Left cardiac atrium (tissue), 4 donors: Measurements from ENCODE around the gene RASSF8. TPM values are rescaled to one million over a fixed set of nuclear protein-coding genes. Genes with fewer than 3 reads are reported as not detected.
"Not testable (repeated sequence)": the region's sequence is repeated elsewhere in the genome, so short reads cannot be mapped to it uniquely, and the experiment has no call there.

ENCODE experiments used
- ATAC-seq, 2 donors: fragments of 200-7000 bp; cut with Tn5 transposase; one replicate each; pipeline ENCODE4 v1.9.1; 2020; ENCODE audit warnings: mild to moderate bottlenecking in 2 of 2, moderate library complexity in 2 of 2
- DNase-seq: peaks from one replicate; pipeline ENCODE4 v3.0.0-alpha.2; 2020
- intact Hi-C, 2 donors: fragments of 100-400 bp; cut with DNase I; formaldehyde crosslinking; loops; one replicate each; pipeline versions ENCODE4 v1.14.1 to v1.15.1; 2022 to 2023
- total RNA-seq, 2 donors: library from RNA; stranded (reverse); fragmentation: NEBNext Ultra II Directional; extraction: Animal tissue kit (Norgen Biotek cat#: 25700); gene quantifications; one replicate each; pipeline ENCODE4 v1.2.1, GENCODE V29; 2021
- donor health status: DM: no; HTN: yes; CAD: no.
- donor health status: DM: no; HTN: yes; CAD: no; lungs with severe emphysema.
- donor health status: DM: yes; HTN: yes; CAD: no.
- donor health status: Dilated cardiomyopathy.

Gene RASSF8
- total RNA-seq, 2 donors from 2014 or later = 60.0 to 81.4 TPM

GRCh38 chr12:26043135-26044006 lies 84.9 kb downstream of the RASSF8 start:
- intact Hi-C loops = no loop called here
- ATAC-seq (no peak), DNase-seq (no peak)

GRCh38 chr12:26044007-26044394 lies 85.5 kb downstream of the RASSF8 start:
- intact Hi-C loops = no loop called here
- ATAC-seq = peak in 1 of 2 donors; percentile 60
- no peak for DNase-seq

DNA sequence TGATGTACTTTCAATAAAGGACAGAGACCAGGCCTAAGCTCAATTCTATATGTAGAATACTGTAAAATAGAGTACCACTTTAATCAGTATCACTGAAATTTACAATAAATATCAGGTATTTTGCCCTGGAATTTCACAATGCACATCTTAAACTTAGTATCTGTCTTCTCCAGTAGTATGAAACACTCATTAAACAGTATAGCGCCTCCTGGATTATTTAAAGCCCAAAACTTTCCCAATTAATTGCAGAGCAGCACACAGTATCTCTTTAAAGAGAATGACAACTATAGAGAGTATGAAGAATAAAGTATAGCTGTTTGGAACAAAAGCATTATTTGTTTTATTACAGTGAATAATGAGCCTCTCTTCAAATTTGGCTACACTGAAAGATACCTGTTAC lies 86.1 kb downstream of the RASSF8 start:
- intact Hi-C loops = no loop called here
- DNase-seq (no peak), ATAC-seq (no peak)

- ATAC-seq (no peak), DNase-seq (no peak)
- intact Hi-C loops = no loop called here
Measured at GRCh38 chr12:26046203-26046602, 87.7 kb downstream of the RASSF8 start.

DNA sequence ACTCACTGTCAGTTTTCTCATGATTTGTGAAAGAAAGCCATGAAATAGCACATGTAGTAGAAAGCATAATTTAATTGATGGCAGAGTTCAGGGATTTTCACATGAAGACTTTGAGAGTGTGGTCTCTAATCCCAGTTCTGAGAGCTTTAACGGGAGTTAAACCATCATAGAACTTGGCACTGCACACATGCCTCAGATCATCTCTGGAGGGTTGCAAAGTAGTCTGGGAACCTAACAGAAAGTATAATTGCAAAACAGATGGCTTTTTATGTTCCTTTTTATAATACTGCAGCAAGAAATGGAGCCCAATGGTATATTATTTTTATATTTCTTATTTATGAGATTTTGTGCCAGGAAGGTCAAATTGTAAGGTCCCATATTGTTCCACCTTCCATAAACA lies 88.4 kb downstream of the RASSF8 start:
- no peak for DNase-seq
- no peak for ATAC-seq
- intact Hi-C loops = no loop called here

GRCh38 chr12:26047401-26048226 lies 89.1 kb downstream of the RASSF8 start:
- ATAC-seq = peak; percentile 41 to 72
- no peak for DNase-seq
- intact Hi-C loops = no loop called here

- intact Hi-C loops = no loop called here
- ATAC-seq (no peak), DNase-seq (no peak)
Measured at GRCh38 chr12:26052652-26053051, 94.2 kb downstream of the RASSF8 start.

DNA sequence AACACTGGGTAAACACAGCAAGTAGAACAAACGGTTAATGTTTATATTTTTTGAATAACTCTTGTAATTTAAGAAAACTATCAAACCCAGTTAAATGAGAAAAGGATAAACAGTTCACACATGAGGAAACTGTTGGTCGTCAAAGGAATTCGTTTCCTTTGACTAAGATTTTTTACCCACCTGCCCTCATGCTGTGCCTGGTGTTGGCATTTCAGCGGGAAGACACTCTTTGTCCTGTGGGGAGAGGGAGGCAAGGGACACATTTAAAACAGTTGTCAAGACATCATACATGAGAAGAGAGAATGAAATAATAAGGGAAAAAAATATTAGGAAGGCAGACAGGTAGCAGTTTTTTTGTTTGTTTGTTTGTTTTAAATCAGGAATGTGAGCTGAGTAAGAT lies 95.9 kb downstream of the RASSF8 start:
- intact Hi-C loops = no loop called here
- no peak for ATAC-seq
- no peak for DNase-seq

GRCh38 chr12:26055087-26055486 lies 96.6 kb downstream of the RASSF8 start:
- intact Hi-C loops = no loop called here
- ATAC-seq (peak in 1 of 2 donors; percentile 16), DNase-seq (no peak)

DNA sequence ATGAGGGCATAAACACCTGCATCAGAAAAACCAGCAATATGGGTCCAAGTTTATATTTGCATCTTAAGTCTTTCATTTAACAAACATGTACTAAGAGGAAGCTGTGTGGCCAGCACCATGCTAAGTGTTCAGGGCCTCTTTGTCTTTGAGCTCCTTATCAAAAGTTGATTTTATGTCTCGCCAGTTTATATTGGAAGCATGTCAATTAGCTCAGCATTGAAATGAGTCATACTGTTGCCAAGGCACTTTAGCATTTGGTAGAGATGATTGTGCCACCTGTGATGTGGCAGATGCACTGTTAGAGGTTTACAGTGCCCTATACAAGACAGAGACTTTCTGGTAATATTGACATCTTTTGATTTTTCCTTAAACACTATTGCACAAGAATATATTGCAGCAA lies 97.9 kb downstream of the RASSF8 start:
- intact Hi-C loops = no loop called here
- ATAC-seq (peak in 1 of 2 donors; percentile 68), DNase-seq (no peak)

DNA sequence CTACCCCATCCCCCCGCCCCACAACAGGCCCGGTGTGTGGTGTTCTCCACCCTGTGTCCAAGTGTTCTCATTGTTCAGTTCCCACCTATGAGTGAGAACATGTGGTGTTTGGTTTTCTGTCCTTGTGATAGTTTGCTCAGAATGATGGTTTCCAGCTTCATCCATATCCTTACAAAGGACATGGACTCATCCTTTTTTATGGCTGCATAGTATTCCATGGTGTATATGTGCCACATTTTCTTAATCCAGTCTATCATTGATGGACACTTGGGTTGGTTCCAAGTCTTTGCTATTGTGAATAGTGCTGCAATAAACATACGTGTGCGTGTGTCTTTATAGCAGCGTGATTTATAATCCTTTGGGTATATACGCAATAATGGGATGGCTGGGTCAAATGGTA lies 98.8 kb downstream of the RASSF8 start:
- intact Hi-C loops, ATAC-seq, DNase-seq: not testable (repeated sequence)

DNA sequence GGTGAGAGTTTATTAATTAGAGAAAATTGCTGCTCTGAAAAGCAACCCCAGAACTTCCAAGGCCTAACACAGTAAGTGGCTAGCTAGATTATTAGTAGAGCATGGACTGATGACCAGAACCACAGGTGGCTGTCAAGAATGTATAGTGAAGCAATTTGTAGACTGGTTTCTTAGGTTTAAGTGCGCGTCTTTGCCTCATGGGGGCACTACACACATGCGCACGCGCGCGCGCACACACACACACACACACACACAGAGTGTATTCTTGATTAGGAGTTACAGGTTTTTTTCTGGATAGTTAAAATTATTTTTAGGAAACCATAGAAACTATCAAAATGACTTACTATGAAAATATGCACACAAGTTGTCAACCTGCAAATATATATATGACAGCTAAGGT lies 99.8 kb downstream of the RASSF8 start:
- ATAC-seq (no peak), DNase-seq (no peak)
- intact Hi-C loops = no loop called here

GRCh38 chr12:26058818-26059217 lies 100.3 kb downstream of the RASSF8 start:
- ATAC-seq = no peak
- DNase-seq = no peak
- intact Hi-C loops = no loop called here

- DNase-seq (no peak), ATAC-seq (no peak)
- intact Hi-C loops = no loop called here
Measured at GRCh38 chr12:26062006-26062405, 103.5 kb downstream of the RASSF8 start.

- ATAC-seq (no peak), DNase-seq (no peak)
- intact Hi-C loops = no loop called here
Measured at GRCh38 chr12:26062566-26062965, 104.1 kb downstream of the RASSF8 start.

DNA sequence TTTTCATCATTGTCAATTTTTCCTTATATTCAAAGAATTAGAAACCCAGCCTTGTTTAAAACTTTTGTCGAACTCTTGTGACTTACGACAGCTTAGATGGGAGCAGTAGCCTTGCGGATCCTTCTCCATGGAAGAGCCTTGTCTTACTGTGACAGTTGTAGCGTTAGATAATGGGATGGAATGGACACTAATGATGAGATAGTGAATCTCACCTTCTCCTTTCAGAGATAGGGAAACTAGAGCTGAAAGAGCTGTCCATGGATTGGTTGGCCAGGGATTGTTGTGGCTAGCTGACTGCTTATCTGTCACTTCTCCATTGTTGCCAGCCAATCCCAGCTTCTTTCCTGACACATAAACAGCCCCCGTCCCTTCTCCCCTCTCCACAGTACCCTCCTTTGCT lies 107.0 kb downstream of the RASSF8 start:
- intact Hi-C loops = no loop called here
- no peak for DNase-seq
- no peak for ATAC-seq

GRCh38 chr12:26068503-26068902 lies 110.0 kb downstream of the RASSF8 start:
- no peak for ATAC-seq
- no peak for DNase-seq
- intact Hi-C loops = no loop called here

- no peak for ATAC-seq
- intact Hi-C loops = no loop called here
Measured at GRCh38 chr12:26069796-26070195, 111.3 kb downstream of the RASSF8 start.

DNA sequence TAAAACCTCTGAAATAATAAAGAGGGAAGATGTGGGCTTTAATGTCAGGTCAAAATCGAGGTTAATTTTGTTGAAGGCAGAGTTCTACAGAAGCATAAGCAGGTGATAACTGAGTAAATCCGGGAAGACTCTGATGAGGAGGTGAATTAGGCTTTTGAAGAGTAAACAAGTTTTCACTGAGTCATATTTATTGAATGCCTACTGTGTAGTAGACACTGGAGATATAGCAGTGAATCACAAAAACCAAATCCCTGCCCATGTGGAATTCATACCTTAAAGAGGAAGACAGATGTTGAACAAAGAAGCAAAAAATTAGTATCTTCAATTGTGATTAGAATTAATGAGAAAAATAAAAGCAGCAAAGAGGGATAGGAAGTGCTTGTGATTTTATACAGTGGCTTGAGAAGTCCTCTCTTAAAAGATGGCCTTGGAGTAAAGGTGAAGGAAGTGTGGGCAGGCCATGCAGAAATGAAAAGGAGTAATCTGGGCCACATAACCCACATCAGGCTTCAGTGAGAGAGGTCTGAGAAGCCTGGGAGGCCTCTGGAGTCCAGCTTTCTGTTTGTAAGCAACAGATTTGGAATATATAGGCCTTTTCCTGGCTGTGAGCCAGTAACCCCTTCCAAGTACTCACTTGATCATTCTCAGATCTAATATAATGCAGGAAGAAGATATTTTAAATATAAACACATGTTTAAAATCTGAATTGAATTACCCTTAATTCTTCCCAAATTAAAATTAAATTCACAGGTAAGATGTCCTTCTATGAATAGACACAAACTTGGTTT lies 119.6 kb downstream of the RASSF8 start:
- DNase-seq (no peak), ATAC-seq (no peak)
- intact Hi-C loops = no loop called here

More at GRCh38 chr12:26069796-26070195, 111.3 kb downstream of the RASSF8 start:
- no peak for DNase-seq

GRCh38 chr12:26080911-26081310 lies 122.4 kb downstream of the RASSF8 start:
- intact Hi-C loops = no loop called here
- ATAC-seq (no peak), DNase-seq (no peak)
